NCI-H345 treated with DMSO at 0.1 percent for 48 hours (cell line): ENCODE results near the gene S100G.
"Not testable (repeated sequence)": the region's sequence is repeated elsewhere in the genome, so short reads cannot be mapped to it uniquely, and the experiment has no call there.

Source experiments
- DNase-seq: peaks from one replicate; lab custom pipeline; 2025; ENCODE audit not compliant: unreplicated experiment; lab: John Stamatoyannopoulos, UW

Gene S100G

GRCh38 chrX:16649858-16650257, at the start of gene S100G:
Gene S100G, plus strand, starts transcription at chrX:16650158. Its CDS starts 849 bp downstream, at chrX:16651007.
- DNase-seq: no peak

DNA sequence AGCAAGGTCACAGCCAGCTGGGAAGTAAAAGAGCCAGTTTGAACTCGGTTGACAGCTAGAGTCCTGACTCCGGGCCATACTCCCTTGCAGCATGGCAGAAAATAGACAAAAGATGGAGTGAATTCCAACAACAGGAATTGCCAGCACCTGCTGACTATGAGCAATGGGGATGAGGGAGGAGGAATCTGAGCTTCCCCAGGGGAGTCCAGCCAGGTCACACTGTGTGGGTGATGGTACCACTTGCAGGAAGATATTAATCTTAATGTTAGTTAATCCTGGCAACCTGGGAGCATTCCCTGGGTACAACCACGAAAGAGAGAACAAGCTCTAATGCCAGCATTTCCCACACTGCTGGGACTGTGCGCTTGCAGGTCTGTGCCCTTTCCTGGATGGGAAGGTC, 48.1 kb upstream of the S100G start:
- DNase-seq: no peak

- DNase-seq: not testable (repeated sequence)
These were observed 46.7 kb upstream of the S100G start for GRCh38 chrX:16603235-16603634.

DNA sequence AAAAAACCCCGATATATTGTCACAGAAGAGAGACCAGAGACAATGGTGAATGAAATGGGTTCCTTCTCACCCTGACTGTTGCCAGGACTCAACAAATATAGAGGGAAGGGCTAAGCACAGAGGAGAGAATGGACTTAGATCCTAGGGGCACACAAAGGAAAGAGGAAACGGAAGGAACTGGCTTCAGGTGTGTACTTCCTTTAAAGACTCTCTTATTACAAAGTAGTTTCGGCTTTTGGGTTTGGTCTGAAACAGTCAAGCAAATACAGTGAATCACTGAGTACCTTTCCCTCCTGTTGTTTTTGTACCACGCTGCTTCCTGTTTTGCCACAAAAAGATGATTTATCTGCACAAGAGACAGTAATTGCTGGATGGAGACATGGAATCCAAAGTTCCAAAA, 46.1 kb upstream of the S100G start:
- DNase-seq: no peak

DNA sequence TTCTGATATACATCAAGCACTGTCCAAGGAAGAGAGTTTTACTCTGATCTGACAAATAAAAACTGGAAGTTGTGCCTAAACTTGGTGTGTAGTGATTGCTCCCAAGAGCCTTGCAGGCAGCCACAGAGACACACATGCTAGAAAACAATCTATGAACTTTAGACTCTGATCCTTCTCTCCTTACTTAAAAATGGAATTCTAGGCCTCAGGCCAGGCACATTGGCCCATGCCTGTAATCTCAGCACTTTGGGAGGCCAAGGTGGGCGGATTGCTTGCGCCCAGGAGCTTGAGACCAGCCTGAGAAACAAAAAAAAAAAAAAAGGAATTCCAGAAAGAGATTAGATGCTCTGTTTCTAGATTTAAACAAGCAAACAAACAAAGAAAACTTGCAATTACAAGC, 45.6 kb upstream of the S100G start:
- no peak for DNase-seq

- no peak for DNase-seq
These were observed 43.7 kb upstream of the S100G start for GRCh38 chrX:16606142-16606720.

- DNase-seq: no peak
These were observed 39.8 kb upstream of the S100G start for GRCh38 chrX:16610121-16610621.

- not testable (repeated sequence) for DNase-seq
These were observed 39.3 kb upstream of the S100G start for GRCh38 chrX:16610654-16611053.

DNA sequence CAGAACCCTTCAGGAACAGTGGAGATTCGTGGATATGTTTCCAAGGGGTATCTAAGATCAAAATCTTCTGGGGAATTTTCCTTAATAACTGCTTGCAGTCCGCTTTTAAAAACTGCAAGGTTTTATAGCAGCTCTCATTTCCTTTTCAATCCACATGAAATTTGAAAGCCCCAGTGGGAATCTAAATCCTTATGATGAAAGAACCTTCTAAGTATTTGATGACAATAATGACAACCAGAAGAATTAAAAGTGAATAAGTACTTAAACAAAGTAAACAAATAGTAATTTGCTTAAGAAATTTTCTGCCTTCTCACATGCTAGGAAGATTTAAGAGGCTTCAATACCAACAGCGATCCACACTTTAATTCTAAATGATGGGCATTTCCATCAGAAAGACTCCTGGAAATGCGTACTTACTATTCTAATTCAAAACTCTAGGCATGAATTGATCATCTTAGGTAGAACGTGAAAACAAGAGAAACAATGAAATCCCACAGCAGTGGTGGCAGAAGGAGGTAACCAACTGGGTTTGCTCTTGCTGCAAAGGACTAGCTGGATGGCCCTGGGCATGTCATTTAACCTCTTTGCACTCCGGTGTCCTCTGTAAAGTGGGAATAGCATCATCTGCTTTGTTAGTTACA, 37.6 kb upstream of the S100G start:
- no peak for DNase-seq

DNA sequence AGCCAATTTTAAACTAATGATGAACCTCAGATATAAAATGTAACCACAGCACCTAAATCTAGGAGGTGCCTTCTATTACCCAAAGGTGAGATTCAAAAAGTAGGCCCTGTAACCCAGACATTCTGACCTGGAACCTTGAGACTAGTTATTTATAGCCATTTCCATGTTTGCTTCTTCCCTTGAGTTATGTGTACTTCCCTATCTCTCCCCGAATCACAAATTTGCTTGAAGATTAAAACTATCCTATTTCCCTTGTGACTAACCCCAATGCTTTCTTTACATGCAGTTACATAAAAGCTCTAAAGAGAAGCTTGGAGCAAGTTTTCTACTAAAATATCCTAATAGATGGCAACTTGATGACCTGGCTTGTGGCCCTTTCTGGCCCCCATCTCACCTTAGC, 32.6 kb upstream of the S100G start:
- no peak for DNase-seq

DNA sequence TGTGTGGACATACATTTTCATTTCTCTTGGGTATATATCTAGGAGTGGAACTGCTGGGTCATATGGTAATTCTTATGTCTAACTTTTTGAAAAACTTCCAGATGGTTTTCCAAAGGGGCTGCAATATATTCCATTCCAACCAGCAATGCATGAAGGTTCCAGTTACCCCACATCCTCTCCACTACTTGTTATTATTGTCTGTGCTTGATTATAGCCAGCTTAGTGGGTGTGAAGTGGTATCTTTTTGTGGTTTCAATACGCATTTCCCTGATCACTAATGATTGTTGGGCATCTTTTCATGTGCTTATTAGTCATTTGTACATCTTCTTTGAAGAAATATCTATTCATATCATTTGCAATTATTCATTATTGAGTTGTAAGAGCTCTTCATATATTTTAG, 31.5 kb upstream of the S100G start:
- DNase-seq: no peak

DNA sequence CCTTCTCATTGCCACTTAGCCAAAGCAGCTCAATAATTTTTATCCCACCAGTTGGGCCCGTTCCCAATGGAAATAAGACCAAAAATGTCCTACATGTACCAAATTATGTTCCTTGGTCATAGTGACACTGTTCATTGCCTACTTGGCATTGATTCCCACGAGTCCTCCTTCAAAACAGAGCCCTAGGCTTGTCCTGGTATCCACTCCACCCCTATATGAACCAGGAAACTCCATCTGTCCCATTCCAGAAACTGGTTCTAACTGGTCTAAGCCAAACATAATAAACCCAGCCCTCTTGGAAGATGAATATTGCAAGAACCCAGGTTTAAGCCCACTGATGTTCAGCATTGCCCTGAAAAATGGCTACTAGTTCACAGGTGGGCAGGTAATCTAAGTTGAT, 30.9 kb upstream of the S100G start:
- DNase-seq: no peak

- not testable (repeated sequence) for DNase-seq
These were observed 21.4 kb upstream of the S100G start for GRCh38 chrX:16628511-16628910.

DNA sequence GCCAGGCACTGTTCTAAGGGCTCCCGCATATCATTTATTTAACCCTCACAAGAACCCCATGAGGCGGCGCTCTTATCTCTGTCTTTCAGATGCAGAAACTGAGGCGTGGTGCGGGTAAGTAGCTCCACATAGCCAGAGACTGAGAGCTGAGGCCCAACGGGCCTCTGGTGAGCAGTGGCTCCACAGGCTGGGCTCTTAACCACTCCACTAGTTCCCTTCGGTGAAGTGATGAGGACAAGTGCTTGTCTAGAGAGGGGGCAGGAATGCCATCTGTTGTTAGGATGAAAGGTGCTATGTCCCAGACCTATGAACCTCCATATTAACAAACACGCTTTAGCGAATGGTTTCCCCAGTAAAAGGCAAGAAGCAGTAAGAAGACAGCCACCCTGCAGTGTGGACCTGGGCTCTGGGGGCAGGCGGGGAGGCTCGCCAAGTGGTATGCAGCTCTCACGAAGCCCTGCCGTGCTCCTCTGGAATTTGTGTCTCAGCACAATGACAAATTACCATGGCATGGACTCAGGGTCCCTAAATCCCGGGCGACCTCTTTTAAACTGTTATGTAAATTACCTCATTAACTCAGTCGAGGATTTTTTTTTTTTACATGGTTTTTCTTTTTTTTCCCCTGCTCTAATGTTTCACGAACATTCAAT, 20.9 kb upstream of the S100G start:
- no peak for DNase-seq

DNA sequence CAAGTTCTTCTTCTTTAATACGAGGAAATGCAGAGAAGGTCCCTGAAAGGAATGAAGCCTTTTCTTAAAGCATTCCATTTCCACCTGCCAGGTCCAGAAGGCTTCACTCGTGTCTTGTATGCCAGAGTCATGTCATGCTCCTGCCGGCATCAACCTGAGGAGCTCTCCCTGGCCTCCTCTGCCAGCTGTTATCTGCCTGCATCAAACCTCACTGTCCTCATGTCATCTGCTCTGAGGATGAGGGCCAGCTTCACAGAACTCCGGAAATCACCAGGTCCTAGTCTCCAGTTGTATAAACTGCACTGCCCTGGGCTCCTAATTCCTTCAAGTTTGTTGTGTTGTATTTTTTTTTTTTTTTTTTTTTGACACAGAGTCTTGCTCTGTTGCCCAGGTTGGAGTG, 20.0 kb upstream of the S100G start:
- no peak for DNase-seq

GRCh38 chrX:16633754-16634153, 16.2 kb upstream of the S100G start:
- DNase-seq: no peak

DNA sequence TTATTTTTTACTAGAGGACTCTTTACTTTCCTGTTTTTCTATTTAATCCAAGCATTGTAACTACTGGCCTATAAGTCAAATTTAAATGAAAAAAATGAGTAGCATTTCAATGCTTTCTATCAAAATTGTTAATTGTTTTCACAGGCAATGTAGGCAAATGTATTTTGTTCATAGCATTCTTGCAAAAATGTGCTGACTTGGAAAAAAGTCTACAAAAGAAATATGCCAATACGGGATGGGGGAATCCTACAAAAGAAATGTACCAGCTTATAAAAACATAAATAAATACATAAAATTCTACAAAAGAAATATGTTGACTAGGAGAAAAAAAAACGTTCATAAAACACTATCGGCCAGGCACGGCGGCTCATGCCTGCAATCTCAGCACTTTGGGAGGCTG, 14.9 kb upstream of the S100G start:
- no peak for DNase-seq

DNA sequence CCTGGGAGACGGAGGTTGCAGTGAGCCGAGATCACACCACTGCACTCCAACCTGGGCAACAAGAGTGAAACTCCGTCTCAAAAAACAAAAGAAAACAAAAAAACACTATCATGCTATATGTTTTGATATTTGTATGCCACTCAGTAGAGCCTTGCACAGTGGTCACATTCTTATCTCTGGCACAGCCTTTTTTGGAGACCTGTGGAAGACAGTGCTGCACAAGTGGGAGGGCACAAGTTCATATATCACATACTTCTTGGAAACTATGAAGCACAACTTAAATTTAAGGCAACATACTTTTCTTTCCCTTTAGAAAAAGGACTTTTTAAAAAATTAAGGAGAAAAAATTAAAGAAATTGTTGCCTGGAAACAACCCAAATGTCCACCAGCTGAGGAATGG, 14.4 kb upstream of the S100G start:
- DNase-seq: no peak

DNA sequence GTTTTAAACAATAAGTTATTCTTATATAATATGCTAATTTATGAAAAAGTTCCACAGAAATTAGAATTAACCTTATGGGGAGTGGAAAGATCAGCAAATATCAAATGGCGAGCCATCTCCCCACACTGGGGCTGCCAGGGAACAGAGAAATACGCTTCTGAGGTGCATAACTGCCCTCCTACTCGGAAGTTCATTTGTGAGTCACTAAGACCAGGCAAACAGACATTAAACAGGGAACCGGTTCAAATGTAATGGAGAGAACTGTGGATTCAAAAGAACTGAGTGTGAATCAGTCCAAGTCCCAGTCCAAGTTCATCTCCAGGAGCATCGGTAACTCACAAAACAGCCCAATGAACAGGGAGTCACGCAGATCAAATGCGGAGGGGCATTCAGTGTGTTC, 11.4 kb upstream of the S100G start:
- no peak for DNase-seq

DNA sequence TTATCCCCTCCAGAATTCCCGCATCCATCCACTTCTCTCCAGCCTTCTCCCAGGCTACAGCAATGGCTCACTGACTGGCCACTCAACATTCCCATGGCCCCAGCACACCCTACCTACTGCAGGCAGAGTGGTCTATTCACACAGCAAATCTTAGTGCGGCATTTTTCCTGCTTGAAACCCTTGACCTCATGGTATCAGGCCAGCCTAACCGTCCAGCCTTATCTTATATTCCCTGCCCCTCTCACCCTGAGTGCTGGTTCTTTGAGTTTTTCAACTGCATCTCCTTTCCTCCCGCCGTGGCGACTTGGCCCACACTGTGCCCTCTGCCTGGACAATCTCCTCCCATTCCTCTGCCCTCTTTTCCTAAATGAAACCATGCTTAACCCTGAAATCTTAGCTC, 10.0 kb upstream of the S100G start:
- no peak for DNase-seq

DNA sequence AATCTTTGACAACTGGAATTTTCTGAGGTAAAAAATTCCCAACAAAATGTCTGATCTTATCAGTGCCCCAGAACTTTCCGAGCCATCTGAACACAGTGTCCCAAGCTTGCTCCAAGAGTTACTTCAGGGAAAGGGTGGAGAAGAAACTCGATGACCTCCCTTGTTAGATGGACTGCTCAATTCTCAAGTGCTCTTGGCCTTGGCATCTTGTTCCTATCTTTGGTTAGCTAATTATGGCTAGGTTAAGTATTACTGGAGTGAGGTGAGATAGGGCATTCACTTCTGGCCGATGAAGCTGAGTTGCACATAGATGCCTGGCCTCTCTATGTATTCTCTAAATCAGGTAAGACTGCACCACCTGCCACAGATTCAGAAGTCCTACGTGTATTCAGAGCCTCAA, 9.1 kb upstream of the S100G start:
- no peak for DNase-seq

- DNase-seq: no peak
These were observed 6.8 kb upstream of the S100G start for GRCh38 chrX:16643176-16643575.
